ENCODE data around the gene TEDDM1.

DNA sequence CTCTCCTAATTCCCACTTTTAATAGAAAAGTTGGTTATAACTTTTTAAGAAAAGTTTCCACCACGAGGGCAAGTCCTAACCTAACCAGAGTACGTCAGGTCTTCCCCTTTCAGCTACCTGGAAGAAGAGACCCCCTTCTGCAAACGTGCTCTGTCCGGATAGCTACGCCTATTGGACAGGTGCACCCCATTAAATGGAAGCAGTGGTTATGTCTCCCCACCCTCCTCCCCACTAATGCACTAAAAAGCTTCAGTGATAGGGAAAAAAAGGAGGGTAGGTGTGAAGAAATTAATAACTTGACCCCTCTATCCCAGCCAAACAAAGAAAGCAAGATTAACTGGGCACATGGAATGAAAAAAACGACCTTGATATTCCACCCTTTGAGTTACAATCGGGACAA, 16.5 kb downstream of the TEDDM1 start:
- TF ChIP-seq ZC3H10 (CRISPR knock-in tag; IDR thresholded peaks at IDR 0.05), result no peak
- TF ChIP-seq, protein P1, sequence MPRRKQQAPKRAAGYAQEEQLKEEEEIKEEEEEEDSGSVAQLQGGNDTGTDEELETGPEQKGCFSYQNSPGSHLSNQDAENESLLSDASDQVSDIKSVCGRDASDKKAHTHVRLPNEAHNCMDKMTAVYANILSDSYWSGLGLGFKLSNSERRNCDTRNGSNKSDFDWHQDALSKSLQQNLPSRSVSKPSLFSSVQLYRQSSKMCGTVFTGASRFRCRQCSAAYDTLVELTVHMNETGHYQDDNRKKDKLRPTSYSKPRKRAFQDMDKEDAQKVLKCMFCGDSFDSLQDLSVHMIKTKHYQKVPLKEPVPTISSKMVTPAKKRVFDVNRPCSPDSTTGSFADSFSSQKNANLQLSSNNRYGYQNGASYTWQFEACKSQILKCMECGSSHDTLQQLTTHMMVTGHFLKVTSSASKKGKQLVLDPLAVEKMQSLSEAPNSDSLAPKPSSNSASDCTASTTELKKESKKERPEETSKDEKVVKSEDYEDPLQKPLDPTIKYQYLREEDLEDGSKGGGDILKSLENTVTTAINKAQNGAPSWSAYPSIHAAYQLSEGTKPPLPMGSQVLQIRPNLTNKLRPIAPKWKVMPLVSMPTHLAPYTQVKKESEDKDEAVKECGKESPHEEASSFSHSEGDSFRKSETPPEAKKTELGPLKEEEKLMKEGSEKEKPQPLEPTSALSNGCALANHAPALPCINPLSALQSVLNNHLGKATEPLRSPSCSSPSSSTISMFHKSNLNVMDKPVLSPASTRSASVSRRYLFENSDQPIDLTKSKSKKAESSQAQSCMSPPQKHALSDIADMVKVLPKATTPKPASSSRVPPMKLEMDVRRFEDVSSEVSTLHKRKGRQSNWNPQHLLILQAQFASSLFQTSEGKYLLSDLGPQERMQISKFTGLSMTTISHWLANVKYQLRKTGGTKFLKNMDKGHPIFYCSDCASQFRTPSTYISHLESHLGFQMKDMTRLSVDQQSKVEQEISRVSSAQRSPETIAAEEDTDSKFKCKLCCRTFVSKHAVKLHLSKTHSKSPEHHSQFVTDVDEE (CRISPR knock-in tag; IDR thresholded peaks at IDR 0.05), result no peak
- TF ChIP-seq ZFP3 (CRISPR knock-in tag; IDR thresholded peaks at IDR 0.05), result no peak
- TF ChIP-seq SNAI2 (CRISPR knock-in tag; IDR thresholded peaks at IDR 0.05), result no peak
- no peak for TF ChIP-seq RARB (CRISPR knock-in tag; IDR thresholded peaks at IDR 0.05)
- no peak for TF ChIP-seq CREB5 (CRISPR knock-in tag; IDR thresholded peaks at IDR 0.05; ENCODE audit: low read depth)
- no peak for TF ChIP-seq BACH2 (CRISPR knock-in tag; IDR thresholded peaks at IDR 0.05; ENCODE audit: borderline replicate concordance)
- TF ChIP-seq, protein P2, sequence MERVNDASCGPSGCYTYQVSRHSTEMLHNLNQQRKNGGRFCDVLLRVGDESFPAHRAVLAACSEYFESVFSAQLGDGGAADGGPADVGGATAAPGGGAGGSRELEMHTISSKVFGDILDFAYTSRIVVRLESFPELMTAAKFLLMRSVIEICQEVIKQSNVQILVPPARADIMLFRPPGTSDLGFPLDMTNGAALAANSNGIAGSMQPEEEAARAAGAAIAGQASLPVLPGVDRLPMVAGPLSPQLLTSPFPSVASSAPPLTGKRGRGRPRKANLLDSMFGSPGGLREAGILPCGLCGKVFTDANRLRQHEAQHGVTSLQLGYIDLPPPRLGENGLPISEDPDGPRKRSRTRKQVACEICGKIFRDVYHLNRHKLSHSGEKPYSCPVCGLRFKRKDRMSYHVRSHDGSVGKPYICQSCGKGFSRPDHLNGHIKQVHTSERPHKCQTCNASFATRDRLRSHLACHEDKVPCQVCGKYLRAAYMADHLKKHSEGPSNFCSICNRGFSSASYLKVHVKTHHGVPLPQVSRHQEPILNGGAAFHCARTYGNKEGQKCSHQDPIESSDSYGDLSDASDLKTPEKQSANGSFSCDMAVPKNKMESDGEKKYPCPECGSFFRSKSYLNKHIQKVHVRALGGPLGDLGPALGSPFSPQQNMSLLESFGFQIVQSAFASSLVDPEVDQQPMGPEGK (CRISPR knock-in tag; IDR thresholded peaks at IDR 0.05; ENCODE audit: borderline replicate concordance), result no peak
- TF ChIP-seq PPARA (CRISPR knock-in tag; IDR thresholded peaks at IDR 0.05; ENCODE audit: borderline replicate concordance), result no peak
- TF ChIP-seq TOX (CRISPR knock-in tag; IDR thresholded peaks at IDR 0.05; ENCODE audit: borderline replicate concordance), result no peak
- no peak for TF ChIP-seq ISL1 (CRISPR knock-in tag; IDR thresholded peaks at IDR 0.05)
- TF ChIP-seq CSDC2 (CRISPR knock-in tag; IDR thresholded peaks at IDR 0.05), result no peak
- no peak for TF ChIP-seq ZFP30 (CRISPR knock-in tag; IDR thresholded peaks at IDR 0.05)
